ENCODE data around the gene PPM1L.

DNA sequence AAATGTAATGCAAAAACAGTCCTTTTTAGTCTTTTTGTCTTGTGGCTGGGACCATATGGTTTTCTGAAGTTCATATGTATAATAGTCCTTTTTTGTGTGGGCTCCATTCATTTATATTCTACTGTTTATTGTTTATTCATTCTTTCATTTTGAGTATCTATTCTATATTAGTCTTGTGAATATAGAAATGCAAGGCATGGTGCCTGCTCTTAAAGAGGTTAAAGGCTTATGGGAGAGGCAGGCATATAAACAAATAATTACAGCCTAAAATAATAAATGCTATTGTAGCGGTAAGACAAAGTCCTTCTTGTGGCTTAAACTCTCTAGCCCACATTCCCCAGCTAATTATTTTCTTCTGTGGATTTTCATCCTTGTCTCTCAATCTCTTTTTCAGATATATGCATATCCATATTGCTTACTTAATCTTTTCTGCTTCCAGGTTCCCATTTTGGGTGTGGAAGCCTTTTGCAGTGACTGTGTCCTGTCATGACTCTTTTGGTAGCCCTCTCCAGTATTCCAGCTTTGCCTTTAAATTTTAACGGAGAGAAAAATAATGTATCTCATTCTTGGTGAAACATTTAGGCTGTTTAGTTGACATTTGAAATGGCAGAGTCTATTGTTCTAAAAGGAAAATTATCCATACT lies 101.6 kb downstream of the PPM1L start:
- no peak for TF ChIP-seq EZH2 (IDR thresholded peaks at IDR 0.05; ENCODE audit: low read length)
- no peak for TF ChIP-seq CTCF (optimal IDR thresholded peaks at IDR 0.05 in 1 of 3, IDR thresholded peaks at IDR 0.05 in 1 of 3, conservative IDR thresholded peaks at IDR 0.05 in 1 of 3; ENCODE audit: extremely low read depth in 1 of 3, insufficient read depth in 2 of 3, low read length in 3 of 3)

Data from keratinocyte (primary cell).